IPS-15b (cell line): Measurements from ENCODE around the gene TRPM5.

ENCODE experiments used
- H3K27me3 ChIP-seq: one replicate; pipeline ENCODE4 v1.6.1; 2013; ENCODE audit warnings: low read length; ENCODE audit not compliant: control insufficient read depth, insufficient read depth
- H3K36me3 ChIP-seq: one replicate; pipeline ENCODE4 v1.6.1; 2013; ENCODE audit warnings: low read length; ENCODE audit not compliant: control insufficient read depth, insufficient read depth
- H3K4me1 ChIP-seq: one replicate; pipeline ENCODE4 v1.6.1; 2013; ENCODE audit warnings: mild to moderate bottlenecking, low read length; ENCODE audit not compliant: control insufficient read depth, insufficient read depth
- H3K4me3 ChIP-seq: one replicate; pipeline ENCODE4 v1.5.1; 2013; ENCODE audit warnings: low read depth, low read length
- H3K9ac ChIP-seq: one replicate; pipeline ENCODE4 v1.6.1; 2013; ENCODE audit warnings: low read depth, mild to moderate bottlenecking, low read length
- H3K9me3 ChIP-seq: one replicate; pipeline ENCODE4 v1.6.1; 2013; ENCODE audit warnings: mild to moderate bottlenecking, low read length; ENCODE audit not compliant: control insufficient read depth, insufficient read depth

Gene TRPM5

DNA sequence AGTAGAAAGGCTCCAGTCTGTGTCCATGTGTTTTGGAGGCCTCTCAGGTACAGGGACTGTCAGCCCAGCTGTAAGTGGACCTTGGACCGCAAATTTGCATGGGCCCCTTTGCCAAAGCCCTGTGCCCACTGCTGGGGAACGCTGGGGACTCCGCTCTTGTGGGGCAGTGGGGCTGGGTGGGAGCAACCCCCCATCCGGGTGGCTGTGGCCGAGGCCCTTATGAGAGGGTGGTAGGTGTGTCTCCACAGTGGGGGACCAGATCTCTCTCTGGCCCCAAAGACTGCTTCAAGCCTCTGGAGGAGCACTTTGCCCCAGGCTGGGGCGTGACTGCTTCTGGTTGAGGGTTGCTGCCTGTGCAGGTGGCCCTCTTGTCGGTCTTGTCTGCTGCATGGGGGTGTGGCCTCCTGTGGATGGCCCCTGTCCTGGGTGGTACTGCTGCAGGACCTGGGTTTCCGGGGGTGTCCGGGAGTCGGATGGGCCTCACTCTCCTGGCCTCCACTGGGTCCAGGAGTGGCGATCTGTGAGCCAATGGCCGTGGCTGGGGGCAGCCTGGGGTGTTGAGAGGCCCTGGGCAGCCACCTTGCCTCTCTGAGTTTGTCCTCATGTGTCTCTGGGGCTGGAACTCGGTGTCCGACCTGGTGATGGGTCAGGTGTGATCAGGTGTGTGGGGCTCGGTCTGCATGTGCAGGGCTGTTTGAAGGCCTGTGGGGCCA lies 16.4 kb upstream of the TRPM5 start:
- no peaks in the 10 kb centered on the region for H3K9me3 ChIP-seq
- no peak overlapping the region for H3K4me3 ChIP-seq
- H3K27me3 ChIP-seq, result no peaks in the 10 kb centered on the region
- H3K9ac ChIP-seq, result no peak overlapping the region
- no peaks in the 10 kb centered on the region for H3K36me3 ChIP-seq
- no peaks in the 10 kb centered on the region for H3K4me1 ChIP-seq

- Histone ChIP-seq H3K36me3 (no peaks in the 10 kb centered on the region), H3K9me3 (no peaks in the 10 kb centered on the region), H3K4me1 (no peaks in the 10 kb centered on the region), H3K4me3 (no peak overlapping the region), H3K27me3 (peaks cover 4% of the 10 kb centered on the region), H3K9ac (no peak overlapping the region)
These were observed 15.7 kb upstream of the TRPM5 start for GRCh38 chr11:2459796-2460531.

- Histone ChIP-seq H3K9me3 (no peaks in the 10 kb centered on the region), H3K4me1 (no peaks in the 10 kb centered on the region), H3K4me3 (no peak overlapping the region), H3K36me3 (no peaks in the 10 kb centered on the region), H3K9ac (no peak overlapping the region), H3K27me3 (peaks cover 4% of the 10 kb centered on the region)
These were observed 14.9 kb upstream of the TRPM5 start for GRCh38 chr11:2459016-2459725.

GRCh38 chr11:2458321-2458720 lies 14.0 kb upstream of the TRPM5 start:
- H3K4me3 ChIP-seq, result no peak overlapping the region
- no peaks in the 10 kb centered on the region for H3K9me3 ChIP-seq
- H3K9ac ChIP-seq, result no peak overlapping the region
- H3K27me3 ChIP-seq, result peaks cover 4% of the 10 kb centered on the region
- no peaks in the 10 kb centered on the region for H3K4me1 ChIP-seq
- no peaks in the 10 kb centered on the region for H3K36me3 ChIP-seq

DNA sequence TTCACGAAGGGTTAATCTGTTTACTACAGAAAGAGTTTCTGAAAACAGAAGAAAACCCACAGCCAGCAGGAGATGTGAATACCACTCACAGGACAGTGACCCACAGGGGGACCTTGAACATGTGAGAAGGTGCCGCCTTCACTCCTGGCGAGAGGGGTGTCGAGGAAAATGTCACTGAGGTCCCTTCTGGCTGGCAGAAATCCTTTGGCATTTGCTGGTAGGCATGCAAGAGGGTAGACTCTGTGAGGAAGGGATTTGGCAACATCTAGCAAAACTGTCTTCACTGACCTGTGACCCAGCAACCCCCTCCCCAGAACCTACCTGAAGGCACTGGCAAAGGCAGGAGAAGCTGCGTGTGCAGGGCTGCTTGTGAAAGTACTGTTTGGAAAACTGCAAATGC lies 9.1 kb upstream of the TRPM5 start:
- Histone ChIP-seq H3K27me3 (peaks cover 16% of the 10 kb centered on the region), H3K9ac (no peak overlapping the region), H3K4me1 (no peaks in the 10 kb centered on the region), H3K9me3 (no peaks in the 10 kb centered on the region), H3K36me3 (no peaks in the 10 kb centered on the region), H3K4me3 (no peak overlapping the region)

- Histone ChIP-seq H3K4me1 (no peaks in the 10 kb centered on the region), H3K27me3 (peaks cover 18% of the 10 kb centered on the region), H3K36me3 (no peaks in the 10 kb centered on the region), H3K9me3 (no peaks in the 10 kb centered on the region), H3K4me3 (no peak overlapping the region), H3K9ac (no peak overlapping the region)
These were observed 8.2 kb upstream of the TRPM5 start for GRCh38 chr11:2452321-2453012.

DNA sequence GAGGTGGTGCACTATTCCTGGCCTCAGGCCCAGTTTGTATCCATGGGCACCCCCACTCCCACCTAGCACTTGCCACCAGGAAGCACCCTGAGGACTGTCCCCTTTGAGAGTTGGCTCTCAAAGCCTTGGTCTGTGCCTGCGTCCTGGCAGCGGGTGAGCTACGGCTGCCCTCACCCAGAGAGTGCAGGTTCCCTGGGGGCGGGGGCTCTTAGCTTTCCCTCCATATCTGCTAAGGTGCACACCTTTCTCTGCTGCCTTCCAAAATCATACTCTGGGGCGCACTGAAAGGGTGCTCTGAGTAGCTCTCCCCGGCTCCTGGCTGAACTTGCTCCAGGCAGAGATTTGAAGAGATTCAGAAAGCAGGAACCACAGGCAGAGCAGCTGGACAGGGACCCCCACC lies 7.6 kb upstream of the TRPM5 start:
- Histone ChIP-seq H3K27me3 (peaks cover 23% of the 10 kb centered on the region), H3K9me3 (no peaks in the 10 kb centered on the region), H3K9ac (no peak overlapping the region), H3K4me3 (no peak overlapping the region), H3K36me3 (no peaks in the 10 kb centered on the region), H3K4me1 (no peaks in the 10 kb centered on the region)

DNA sequence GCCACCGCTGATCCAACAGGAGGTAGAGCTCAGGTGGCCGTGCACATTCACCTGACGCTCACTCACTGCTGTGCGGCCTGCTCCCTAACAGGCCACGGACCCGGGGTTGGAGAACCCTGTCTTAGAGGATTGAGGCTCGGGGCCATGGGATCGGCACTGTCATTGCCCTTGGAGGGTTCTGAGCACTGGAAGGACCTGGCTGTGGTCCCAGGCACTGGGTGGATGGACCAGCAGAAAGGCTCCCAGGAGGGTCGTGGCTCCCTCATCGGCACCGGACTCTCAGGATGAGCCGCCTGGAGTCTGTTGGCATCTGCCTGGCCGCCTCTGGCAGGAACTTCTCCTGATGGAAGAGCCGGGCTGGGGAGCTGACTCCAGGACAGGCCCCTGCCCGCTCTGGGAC lies 7.0 kb upstream of the TRPM5 start:
- no peaks in the 10 kb centered on the region for H3K4me1 ChIP-seq
- peaks cover 29% of the 10 kb centered on the region for H3K27me3 ChIP-seq

GRCh38 chr11:2450321-2451041 lies 6.2 kb upstream of the TRPM5 start:
- Histone ChIP-seq H3K27me3 (peaks cover 36% of the 10 kb centered on the region), H3K9me3 (no peaks in the 10 kb centered on the region), H3K9ac (no peak overlapping the region), H3K4me3 (no peak overlapping the region), H3K36me3 (no peaks in the 10 kb centered on the region), H3K4me1 (no peaks in the 10 kb centered on the region)

More for the DNA sequence above, 7.0 kb upstream of the TRPM5 start:
- Histone ChIP-seq H3K36me3 (no peaks in the 10 kb centered on the region), H3K9ac (no peak overlapping the region), H3K4me3 (no peak overlapping the region), H3K9me3 (no peaks in the 10 kb centered on the region)

DNA sequence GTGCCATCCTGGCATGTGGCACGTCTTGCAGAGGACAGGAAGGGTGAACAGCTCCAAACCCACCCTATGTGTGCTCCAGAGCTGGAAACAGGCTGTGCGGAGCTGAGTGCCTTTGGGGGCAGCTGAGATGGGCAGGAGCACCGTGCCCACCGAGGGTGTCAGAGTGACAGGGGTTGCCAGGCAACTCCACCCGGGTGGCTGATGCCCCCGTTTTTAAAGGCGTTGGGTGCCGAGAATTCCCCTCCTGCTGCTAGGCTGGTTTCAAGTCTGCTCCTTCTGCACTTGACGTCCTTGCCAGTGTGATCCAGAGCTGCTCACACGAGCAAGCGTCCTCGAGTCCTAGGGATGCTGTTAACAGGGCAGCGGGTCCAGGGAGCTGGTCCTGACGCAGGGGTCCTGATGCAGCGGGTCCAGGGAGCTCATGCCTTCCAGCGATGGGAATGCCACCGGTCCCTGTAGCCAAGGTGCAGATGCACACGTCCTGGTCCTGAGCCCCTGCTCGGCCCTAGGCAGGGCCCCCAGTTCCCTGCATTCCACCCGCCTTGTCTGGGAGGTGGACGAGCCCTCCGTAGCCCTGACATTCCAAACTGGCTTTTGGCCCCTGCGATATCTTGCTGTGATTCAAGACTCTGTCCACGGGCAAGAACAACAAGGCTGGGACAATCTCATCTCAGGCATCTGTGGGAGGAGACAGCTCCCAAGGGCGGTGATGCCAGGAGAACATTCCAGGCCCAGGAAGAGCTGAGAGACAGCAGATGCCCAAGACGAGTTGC lies 5.4 kb upstream of the TRPM5 start:
- H3K4me1 ChIP-seq, result no peaks in the 10 kb centered on the region
- peaks cover 37% of the 10 kb centered on the region for H3K27me3 ChIP-seq
- no peaks in the 10 kb centered on the region for H3K9me3 ChIP-seq
- no peak overlapping the region for H3K9ac ChIP-seq
- no peak overlapping the region for H3K4me3 ChIP-seq
- no peaks in the 10 kb centered on the region for H3K36me3 ChIP-seq
